Femur (tissue), 1 donor: ENCODE results near the gene PDIA5.
"Not testable (repeated sequence)": the region's sequence is repeated elsewhere in the genome, so short reads cannot be mapped to it uniquely, and the experiment has no call there.

Experiments used
- DNase-seq: peaks from one replicate; pipeline ENCODE4 v3.0.0-alpha.2; 2017

The PDIA5 gene

GRCh38 chr3:123151251-123151705 lies 84.5 kb downstream of the PDIA5 start:
- DNase-seq: no peak

GRCh38 chr3:123151853-123152420 lies 85.1 kb downstream of the PDIA5 start:
- DNase-seq: not testable (repeated sequence)

GRCh38 chr3:123152687-123153086 lies 85.9 kb downstream of the PDIA5 start:
- no peak for DNase-seq

GRCh38 chr3:123153125-123154019 lies 86.5 kb downstream of the PDIA5 start:
- no peak for DNase-seq

- no peak for DNase-seq
These were observed 87.5 kb downstream of the PDIA5 start for GRCh38 chr3:123154020-123154985.

GRCh38 chr3:123155471-123156011 lies 88.7 kb downstream of the PDIA5 start:
- no peak for DNase-seq

- DNase-seq: no peak
These were observed 89.6 kb downstream of the PDIA5 start for GRCh38 chr3:123156276-123156995.

- no peak for DNase-seq
These were observed 90.4 kb downstream of the PDIA5 start for GRCh38 chr3:123157209-123157597.

- no peak for DNase-seq
These were observed 90.9 kb downstream of the PDIA5 start for GRCh38 chr3:123157598-123158287.

GRCh38 chr3:123158330-123158729 lies 91.5 kb downstream of the PDIA5 start:
- DNase-seq: no peak

- no peak for DNase-seq
These were observed 92.1 kb downstream of the PDIA5 start for GRCh38 chr3:123158899-123159390.

GRCh38 chr3:123159926-123160635 lies 93.3 kb downstream of the PDIA5 start:
- no peak for DNase-seq

- DNase-seq: no peak
These were observed 94.3 kb downstream of the PDIA5 start for GRCh38 chr3:123161167-123161566.

- no peak for DNase-seq
These were observed 96.3 kb downstream of the PDIA5 start for GRCh38 chr3:123163141-123163540.

GRCh38 chr3:123165163-123165562 lies 98.3 kb downstream of the PDIA5 start:
- DNase-seq: no peak

GRCh38 chr3:123167686-123168085 lies 100.9 kb downstream of the PDIA5 start:
- no peak for DNase-seq

- no peak for DNase-seq
These were observed 101.3 kb downstream of the PDIA5 start for GRCh38 chr3:123168122-123168521.

- DNase-seq: no peak
These were observed 101.8 kb downstream of the PDIA5 start for GRCh38 chr3:123168605-123169004.

- no peak for DNase-seq
These were observed 102.7 kb downstream of the PDIA5 start for GRCh38 chr3:123169492-123169929.

GRCh38 chr3:123169930-123170329 lies 103.1 kb downstream of the PDIA5 start:
- DNase-seq: no peak

- no peak for DNase-seq
These were observed 114.0 kb downstream of the PDIA5 start for GRCh38 chr3:123180791-123181190.
